HEK293 (cell line): Measurements from ENCODE around the gene ZNF493.

ENCODE experiments used
- CTCF ChIA-PET: fragments of 350-600 bp; formaldehyde crosslinking; extraction: SDS; loops from one replicate; lab custom pipeline; 2021; ENCODE audit warnings: antibody characterized with exemption; lab: Yijun Ruan, JAX
- POLR2A ChIA-PET: fragments of 300-600 bp; formaldehyde crosslinking; extraction: SDS; loops from one replicate; lab custom pipeline; 2020; ENCODE audit warnings: antibody characterized with exemption, inconsistent platforms; lab: Yijun Ruan, JAX
- H3K27ac ChIP-seq: fragments of 200-500 bp; sonication (Bioruptor generic); 2 replicates; pipeline ENCODE4 v1.5.1; 2014; ENCODE audit warnings: low read depth, low read length, control low read depth, inconsistent platforms; ENCODE audit errors: extremely low read depth
- H3K36me3 ChIP-seq, 2 experiments: fragments of 200-500 bp in 1 of 2; sonication (Bioruptor generic) in 1 of 2; 1 replicate in 1 of 2; 2 replicates in 1 of 2; pipeline ENCODE4 v1.5.1; 2014 to 2017; ENCODE audit warnings: inconsistent platforms in 2 of 2, low read length in 2 of 2; ENCODE audit not compliant: control insufficient read depth in 2 of 2, insufficient read depth in 1 of 2
- H3K4me1 ChIP-seq: fragments of 200-500 bp; sonication (Bioruptor generic); 2 replicates; pipeline ENCODE4 v1.5.1; 2014; ENCODE audit warnings: mild to moderate bottlenecking, low read length, inconsistent platforms; ENCODE audit not compliant: control insufficient read depth, insufficient read depth
- H3K4me3 ChIP-seq: 2 replicates; pipeline ENCODE4 v1.5.1; 2011; ENCODE audit warnings: low read depth, mild to moderate bottlenecking, control low read depth, low read length, moderate library complexity
- H3K9me3 ChIP-seq: fragments of 200-500 bp; sonication (Bioruptor generic); 2 replicates; pipeline ENCODE4 v1.5.1; 2014; ENCODE audit warnings: low read depth, low read length, inconsistent platforms; ENCODE audit not compliant: control insufficient read depth, insufficient read depth
- EGR2 ChIP-seq: fragments of 450-650 bp; formaldehyde crosslinking; IDR thresholded peaks from 2 replicates; pipeline ENCODE4 v1.5.1; 2016; ENCODE audit warnings: low read depth, missing biosample characterization, missing genetic modification characterization
- REPIN1 ChIP-seq: fragments of 450-650 bp; formaldehyde crosslinking; IDR thresholded peaks from 2 replicates; pipeline ENCODE4 v1.5.1; 2017; ENCODE audit warnings: missing biosample characterization, missing genetic modification characterization, low read depth
- YY2 ChIP-seq: fragments of 450-650 bp; formaldehyde crosslinking; IDR thresholded peaks from 2 replicates; pipeline ENCODE4 v1.5.1; 2016; ENCODE audit warnings: missing biosample characterization, missing genetic modification characterization
- ZBTB20 ChIP-seq: fragments of 450-650 bp; formaldehyde crosslinking; IDR thresholded peaks from 2 replicates; pipeline ENCODE4 v1.5.1; 2016; ENCODE audit warnings: missing biosample characterization, missing genetic modification characterization
- ZNF112 ChIP-seq: fragments of 450-650 bp; formaldehyde crosslinking; IDR thresholded peaks from 2 replicates; pipeline ENCODE4 v1.5.0; 2017; ENCODE audit warnings: missing biosample characterization, missing genetic modification characterization
- ZNF350 ChIP-seq: fragments of 450-650 bp; formaldehyde crosslinking; IDR thresholded peaks from 2 replicates; pipeline ENCODE4 v1.5.0; 2017; ENCODE audit warnings: missing biosample characterization, mild to moderate bottlenecking, missing genetic modification characterization
- ZNF623 ChIP-seq: fragments of 450-650 bp; formaldehyde crosslinking; IDR thresholded peaks from 2 replicates; pipeline ENCODE4 v1.5.1; 2016; ENCODE audit warnings: missing biosample characterization, missing genetic modification characterization
- ZNF707 ChIP-seq: fragments of 450-650 bp; formaldehyde crosslinking; IDR thresholded peaks from 2 replicates; pipeline ENCODE4 v1.5.1; 2016; ENCODE audit warnings: missing biosample characterization, missing genetic modification characterization
- ZNF747 ChIP-seq: fragments of 450-650 bp; formaldehyde crosslinking; IDR thresholded peaks from 2 replicates; pipeline ENCODE4 v1.5.1; 2016; ENCODE audit warnings: missing biosample characterization, missing genetic modification characterization
- TF ChIP-seq, protein P1 (sequence below): fragments of 450-650 bp; formaldehyde crosslinking; IDR thresholded peaks from 2 replicates; pipeline ENCODE4 v1.5.1; 2016; ENCODE audit warnings: missing biosample characterization, missing genetic modification characterization, low read depth
- TF ChIP-seq, protein P2 (sequence below): fragments of 450-650 bp; formaldehyde crosslinking; IDR thresholded peaks from 2 replicates; pipeline ENCODE4 v1.5.1; 2017; ENCODE audit warnings: missing biosample characterization, mild to moderate bottlenecking, missing genetic modification characterization, moderate library complexity

ZNF493 gene

DNA sequence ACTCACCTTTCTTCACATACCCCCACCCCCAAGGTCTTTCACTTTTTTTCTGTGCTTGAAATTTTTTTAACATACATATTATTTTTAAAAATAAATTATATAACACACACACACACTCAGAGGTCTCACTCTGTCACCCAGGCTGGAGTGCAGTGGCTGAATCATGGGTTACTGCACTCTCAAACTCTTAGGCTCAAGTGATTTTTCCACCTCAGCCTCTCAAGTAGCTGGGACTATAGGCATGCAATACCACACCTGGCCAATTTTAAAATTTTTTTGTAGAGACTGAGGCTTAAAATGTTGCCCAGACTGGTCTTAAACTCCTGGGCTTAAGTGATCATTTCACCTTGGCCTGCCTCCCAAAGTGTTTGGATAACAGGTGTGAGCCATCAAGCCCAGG is 75.6 kb downstream of the ZNF493 start:
- Histone ChIP-seq H3K27ac (no peak overlapping the region), H3K36me3 (no peaks in the 10 kb centered on the region), H3K4me3 (no peak overlapping the region), H3K9me3 (no peaks in the 10 kb centered on the region), H3K4me1 (no peaks in the 10 kb centered on the region)
- CTCF ChIA-PET: no interaction called here
- TF ChIP-seq, protein P1, sequence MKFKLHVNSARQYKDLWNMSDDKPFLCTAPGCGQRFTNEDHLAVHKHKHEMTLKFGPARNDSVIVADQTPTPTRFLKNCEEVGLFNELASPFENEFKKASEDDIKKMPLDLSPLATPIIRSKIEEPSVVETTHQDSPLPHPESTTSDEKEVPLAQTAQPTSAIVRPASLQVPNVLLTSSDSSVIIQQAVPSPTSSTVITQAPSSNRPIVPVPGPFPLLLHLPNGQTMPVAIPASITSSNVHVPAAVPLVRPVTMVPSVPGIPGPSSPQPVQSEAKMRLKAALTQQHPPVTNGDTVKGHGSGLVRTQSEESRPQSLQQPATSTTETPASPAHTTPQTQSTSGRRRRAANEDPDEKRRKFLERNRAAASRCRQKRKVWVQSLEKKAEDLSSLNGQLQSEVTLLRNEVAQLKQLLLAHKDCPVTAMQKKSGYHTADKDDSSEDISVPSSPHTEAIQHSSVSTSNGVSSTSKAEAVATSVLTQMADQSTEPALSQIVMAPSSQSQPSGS (tag by site-specific recombination): no peak
- TF ChIP-seq EGR2 (tag by site-specific recombination): no peak
- TF ChIP-seq ZNF112: no peak
- no peak for TF ChIP-seq ZNF747 (tag by site-specific recombination)
- TF ChIP-seq ZNF707 (tag by site-specific recombination): no peak
- POLR2A ChIA-PET: interaction anchor here (0.7 kb wide), 1 partner anchor 349 kb away, joined by 4 read pairs; no protein-coding TSS in a partner anchor

DNA sequence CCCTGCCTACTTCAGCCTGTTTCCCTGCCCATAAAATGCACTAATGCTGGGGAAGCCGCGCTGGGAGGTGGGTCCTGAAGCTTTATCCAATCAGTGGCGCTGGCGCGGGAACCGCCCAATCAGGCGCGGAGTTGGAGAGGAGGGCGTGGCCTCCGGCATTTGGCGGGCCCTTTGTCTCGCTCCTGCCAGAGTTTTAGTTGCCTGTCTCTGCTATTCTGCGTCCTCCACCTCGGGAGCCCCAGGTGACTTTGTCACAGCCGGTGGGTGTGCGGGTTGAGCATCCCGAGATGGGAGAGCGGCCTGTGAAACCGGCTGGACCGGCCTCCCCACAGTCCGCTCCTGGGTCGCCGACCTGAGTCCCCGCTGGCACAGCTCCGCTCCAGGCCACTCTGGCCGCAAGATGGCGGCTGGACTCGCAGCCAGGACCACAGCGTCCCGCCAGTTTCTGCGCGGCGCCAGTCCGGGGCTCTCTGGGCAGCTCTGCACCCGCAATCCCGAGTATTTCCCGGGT is 77.8 kb downstream of the ZNF493 start:
- no peak overlapping the region for H3K27ac ChIP-seq
- ChIA-PET POLR2A (interaction anchor here (0.9 to 1.3 kb wide), 2 partner anchors 11 to 12 kb away, joined by 3 read pairs; no protein-coding TSS in a partner anchor), CTCF (no interaction called here)

More for the DNA sequence above, 77.8 kb downstream of the ZNF493 start:
- no peaks in the 10 kb centered on the region for H3K9me3 ChIP-seq
- peak overlapping the region; percentile 37 for H3K4me3 ChIP-seq
- no peaks in the 10 kb centered on the region for H3K4me1 ChIP-seq
- TF ChIP-seq YY2 (no peak), ZNF350 (tag by site-specific recombination) (no peak), ZNF623 (tag by site-specific recombination) (no peak), ZBTB20 (tag by site-specific recombination) (no peak), REPIN1 (tag by site-specific recombination) (no peak)
- TF ChIP-seq, protein P2, sequence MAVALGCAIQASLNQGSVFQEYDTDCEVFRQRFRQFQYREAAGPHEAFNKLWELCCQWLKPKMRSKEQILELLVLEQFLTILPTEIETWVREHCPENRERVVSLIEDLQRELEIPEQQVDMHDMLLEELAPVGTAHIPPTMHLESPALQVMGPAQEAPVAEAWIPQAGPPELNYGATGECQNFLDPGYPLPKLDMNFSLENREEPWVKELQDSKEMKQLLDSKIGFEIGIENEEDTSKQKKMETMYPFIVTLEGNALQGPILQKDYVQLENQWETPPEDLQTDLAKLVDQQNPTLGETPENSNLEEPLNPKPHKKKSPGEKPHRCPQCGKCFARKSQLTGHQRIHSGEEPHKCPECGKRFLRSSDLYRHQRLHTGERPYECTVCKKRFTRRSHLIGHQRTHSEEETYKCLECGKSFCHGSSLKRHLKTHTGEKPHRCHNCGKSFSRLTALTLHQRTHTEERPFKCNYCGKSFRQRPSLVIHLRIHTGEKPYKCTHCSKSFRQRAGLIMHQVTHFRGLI: no peak
- no peaks in the 10 kb centered on the region for H3K36me3 ChIP-seq
